ENCODE data around the gene CLIC6.

The CLIC6 gene

DNA sequence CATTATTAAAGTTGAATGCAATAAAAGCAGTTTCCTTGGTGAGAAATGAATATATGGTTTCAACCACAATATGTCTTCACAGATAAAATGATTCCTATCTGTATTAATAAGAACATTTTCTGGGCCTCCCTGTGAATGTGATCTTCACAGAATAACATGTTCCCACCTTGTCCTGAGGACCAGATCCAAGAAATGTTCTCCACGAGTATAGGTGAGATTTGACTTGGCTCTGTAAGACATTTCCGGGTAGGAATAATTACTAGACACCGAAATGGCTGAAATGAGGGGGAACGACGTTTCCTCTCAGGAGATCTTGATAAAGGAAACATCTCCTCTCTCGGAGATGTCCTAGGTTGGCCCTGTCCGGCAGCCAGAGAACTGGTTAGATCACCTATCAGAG is 61.4 kb downstream of the CLIC6 start:
- DNase-seq, result no peak

DNA sequence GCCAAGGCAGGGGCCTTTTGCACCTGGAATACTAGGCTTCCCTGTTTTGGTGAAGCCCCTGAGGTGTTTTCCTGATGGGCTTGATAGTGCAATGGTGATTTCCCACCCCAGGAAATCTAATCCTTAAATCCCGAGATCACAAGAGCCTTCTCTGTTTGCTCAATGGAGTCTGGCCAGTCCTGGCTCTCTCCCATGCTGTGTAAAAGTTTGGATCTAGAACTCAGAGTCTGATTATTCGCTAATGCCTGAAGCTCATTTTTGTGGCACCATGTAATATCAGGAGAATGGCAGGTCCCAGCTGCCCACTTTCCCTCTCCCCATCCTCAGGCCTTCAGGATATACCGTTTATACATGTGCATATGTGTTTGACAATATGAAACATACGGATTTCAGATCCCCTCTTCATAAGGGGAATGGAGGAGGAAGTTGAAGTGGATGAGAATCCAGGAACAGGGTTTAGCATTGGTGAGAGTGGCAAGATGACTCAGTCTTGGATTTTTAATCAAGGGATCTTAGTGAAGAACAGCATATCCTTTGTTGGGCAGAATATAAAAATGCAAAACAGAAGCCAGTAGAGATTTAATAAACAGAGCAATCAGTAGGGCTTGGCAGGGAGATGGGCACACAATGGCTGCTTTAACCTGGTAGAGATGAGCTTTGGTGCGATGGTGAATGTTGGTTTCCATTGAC is 62.1 kb downstream of the CLIC6 start:
- DNase-seq, result no peak

DNA sequence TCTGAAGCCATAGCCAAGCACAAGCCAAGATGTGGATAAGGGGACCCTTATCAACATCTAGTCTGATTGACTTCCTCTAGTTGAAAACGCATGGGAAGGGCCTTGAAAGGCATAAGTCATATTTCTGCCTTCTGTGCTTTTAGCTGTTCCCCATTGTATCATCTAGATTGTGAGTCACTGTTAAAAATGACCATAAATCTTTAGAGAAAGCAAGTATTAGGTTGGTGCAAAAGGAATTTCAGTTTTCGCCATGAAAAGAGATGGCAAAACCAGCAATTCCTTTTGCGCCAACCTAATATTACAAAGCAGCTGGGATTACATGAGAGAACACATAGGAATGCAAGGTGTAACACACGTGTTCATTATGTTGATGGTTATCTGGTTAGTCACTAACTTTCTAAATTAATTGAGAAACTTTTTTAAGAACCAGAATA is 63.6 kb downstream of the CLIC6 start:
- DNase-seq, result no peak

DNA sequence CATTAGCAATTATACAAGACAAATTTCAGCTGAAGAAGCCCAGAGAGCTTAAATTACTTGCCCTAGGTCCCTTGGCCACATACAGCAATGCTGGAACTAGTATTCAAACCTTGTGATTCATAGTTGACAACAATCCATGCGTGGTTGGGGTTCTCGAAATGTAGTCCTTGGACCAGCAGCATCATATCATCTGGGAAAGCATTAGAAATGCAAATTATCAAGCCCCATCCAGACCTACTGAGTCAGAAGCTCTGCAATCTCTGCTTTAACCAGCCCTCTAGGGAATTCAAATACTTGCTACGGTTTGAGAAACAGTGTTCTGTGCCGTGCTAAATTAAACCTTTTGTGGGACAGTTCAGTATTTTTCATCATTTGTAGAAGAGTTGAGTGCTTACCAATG is 65.1 kb downstream of the CLIC6 start:
- DNase-seq, result no peak

DNA sequence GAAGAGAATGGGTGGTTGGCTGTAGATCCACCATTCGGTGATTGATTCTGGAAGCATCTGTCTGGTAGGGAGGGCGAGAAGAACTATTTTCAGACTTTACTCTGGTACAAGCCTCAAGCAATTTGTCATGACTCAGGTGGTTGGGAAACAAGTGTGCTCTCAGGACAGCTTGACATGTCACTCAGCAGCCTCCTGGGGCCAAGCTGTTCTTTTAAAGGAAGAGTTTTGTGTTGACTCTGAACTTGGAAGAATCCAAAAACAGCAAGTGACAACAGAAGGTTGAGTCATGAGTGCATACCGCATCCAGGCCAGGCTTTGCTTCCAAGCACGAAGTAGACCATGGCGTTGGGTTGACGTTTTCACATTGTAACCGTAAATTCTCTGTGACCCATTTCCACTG is 65.9 kb downstream of the CLIC6 start:
- DNase-seq, result no peak

DNA sequence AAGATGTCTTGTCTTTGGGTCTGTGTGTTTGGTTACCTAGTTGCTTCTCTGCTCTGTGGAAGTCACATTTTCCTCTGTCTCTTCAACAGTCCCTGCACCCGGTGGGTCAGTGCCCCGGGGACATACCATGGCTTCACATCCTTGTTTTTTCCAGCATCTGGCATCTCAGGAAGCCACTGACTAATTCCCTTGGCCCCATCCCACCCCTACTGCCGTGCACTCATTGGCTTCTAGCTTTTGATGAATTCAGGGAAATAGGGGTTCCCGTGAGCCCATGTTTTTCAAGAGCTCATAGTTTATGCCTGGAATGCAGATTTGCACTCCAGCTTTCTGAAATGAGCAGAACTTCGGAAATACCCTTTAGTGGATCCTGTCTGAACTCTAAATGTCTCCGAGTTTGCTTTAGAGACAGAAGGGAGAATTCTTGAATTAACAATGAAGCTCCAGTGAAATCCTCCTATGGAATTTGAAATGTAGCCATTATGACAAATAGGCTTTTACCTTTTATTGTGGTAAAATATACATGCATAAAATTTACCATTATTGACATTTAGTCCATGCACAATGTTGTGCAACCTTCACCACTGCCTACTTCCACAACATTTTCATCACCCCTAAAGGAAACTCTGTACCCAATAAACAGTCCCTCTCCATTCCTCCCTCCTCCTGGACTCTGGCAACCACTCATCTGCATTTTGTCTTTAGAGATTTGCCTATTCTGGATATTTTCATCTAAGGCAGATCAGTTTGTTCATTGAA is 67.5 kb downstream of the CLIC6 start:
- DNase-seq, result no peak

DNA sequence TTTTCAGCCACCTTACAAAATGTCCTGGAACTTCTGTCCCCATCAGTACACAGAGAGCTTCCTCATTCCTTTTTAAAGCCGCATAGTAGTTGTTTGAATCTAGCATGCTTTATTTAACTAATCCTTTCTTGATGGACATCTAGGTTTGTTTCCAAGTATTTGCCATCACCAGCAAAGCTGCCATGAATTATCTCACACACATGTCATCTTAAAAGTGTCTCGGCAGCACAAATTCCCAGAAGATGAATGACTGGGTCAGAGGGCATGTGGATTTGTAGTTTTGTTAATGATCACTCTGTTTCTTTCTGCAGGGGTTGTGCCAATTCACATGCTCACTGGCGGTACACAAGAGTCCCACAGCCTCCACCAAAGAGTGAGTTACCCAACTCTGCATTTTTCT is 68.3 kb downstream of the CLIC6 start:
- no peak for DNase-seq

DNA sequence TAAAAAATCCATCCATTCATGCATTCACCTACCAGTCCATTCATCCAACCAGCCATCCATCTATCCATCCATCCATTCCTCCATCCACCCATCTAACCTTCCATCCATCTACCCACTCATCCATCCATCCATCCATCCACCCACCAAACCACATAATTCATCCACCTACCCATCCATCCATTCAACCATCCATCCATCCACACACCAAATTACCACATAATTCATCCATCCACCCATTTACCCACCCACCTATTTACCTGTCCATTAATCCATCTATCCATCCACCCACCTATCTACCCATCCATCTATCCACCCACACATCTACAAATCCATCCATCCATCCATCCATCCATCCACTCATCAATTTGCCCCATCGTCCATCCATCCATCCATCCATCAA is 71.4 kb downstream of the CLIC6 start:
- DNase-seq, result no peak

DNA sequence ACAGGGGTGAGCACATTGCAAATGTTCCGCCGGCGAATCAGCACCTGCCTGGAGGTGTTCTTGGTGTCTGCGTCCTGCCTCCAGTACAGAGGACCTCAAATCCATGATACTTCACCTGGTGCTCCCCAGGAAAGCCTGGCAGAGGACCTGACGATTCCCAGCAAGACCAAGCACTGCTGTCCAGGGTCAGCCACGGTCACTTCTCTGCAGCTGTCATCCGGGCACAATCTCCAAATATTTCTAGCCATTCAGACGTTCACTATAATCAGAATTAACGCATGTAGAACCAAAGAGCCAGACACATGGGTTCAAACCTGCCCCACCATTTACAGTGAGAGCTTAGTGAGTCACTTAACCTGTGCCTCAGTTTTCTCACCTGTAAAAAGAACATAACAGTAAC is 74.5 kb downstream of the CLIC6 start:
- no peak for DNase-seq

DNA sequence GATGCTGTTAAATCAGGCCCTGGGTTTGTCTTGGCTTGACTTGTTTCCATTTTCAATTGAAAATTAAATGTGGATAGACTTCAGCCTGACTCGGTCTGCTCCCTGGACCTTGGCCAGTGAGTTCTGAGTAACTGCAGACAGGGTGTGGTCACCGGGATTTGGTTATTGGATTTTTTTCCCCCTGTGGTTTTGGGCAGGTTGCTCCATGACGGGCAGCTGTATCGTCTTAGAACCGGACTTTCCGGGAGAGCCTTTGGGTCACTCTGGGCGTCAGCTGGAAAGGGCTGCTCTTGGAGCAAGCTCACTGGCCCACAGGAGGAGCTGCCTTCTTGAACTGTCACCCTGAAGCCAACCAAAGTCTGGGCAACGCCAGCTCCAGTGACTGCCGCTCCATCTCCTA is 75.0 kb downstream of the CLIC6 start:
- no peak for DNase-seq

DNA sequence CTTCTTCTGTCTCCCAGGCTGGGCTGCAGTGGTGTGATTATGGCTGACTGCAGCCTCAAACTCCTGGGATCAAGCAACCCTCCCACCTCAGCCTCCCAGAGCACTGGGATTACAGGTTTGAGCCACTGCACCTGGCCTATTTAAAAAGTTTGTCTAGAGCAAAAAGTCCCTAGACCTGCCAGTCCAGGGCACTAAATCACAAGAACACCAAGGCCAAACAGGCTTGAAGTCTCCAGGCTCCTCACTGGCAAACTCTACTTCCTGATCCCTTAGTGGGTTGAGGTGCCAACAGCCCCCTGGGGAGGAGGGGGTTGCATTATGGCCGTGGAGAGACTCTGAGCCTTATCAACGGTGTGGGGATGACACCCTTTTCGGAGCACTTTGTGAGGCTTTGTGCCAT is 76.0 kb downstream of the CLIC6 start:
- DNase-seq, result no peak

DNA sequence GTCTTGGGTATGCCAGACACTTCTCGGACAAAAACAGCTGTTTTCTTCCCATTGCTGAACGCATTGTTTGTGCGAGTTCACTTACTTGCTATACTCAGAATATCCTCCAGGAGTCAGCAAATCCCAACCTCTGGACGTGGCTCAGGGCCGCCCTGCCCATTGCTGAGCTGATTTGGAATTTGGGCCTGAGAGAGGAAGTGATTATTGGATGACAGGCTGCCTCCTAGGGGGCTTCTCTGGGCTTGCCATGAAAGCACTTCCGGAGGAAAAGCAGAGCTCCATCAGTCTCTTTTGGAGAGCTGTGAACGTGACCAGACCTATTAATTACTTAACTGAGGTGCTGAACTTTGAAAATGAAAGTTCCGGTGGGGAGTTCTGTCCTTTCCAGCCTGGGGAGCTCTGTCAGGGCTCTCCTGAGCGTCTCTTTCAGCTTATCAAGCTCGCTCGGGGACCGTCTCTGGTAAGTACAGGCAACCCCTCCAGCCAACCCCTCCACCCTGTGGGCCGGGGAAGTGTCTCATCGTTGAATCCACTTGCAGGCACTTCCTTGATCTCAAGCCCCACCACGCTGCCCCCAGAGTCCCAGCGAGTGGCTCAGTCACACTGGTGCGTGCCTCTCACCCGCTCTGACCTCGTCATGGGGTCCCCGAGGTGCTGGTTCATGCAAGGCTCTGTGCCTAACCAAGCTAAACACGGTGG is 76.9 kb downstream of the CLIC6 start:
- peak; percentile 16 for DNase-seq

DNA sequence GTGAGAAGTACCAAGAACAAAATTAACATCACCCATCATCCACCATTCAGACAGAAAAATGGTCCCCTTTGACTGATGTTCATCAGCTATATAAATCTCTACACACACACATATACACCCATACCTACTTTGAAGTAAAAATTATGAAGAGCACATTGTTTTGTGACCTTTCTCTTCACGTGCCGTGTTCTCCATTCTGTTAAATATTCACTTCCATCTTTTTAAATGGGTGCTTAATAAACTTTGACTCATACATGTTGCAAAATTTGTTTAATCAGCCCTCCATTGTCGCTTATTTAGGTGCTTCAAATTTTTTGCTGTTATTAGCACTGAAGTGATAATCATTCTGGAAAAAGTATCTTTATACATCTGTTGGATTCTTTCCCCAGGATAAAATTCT is 80.1 kb downstream of the CLIC6 start:
- DNase-seq, result no peak

DNA sequence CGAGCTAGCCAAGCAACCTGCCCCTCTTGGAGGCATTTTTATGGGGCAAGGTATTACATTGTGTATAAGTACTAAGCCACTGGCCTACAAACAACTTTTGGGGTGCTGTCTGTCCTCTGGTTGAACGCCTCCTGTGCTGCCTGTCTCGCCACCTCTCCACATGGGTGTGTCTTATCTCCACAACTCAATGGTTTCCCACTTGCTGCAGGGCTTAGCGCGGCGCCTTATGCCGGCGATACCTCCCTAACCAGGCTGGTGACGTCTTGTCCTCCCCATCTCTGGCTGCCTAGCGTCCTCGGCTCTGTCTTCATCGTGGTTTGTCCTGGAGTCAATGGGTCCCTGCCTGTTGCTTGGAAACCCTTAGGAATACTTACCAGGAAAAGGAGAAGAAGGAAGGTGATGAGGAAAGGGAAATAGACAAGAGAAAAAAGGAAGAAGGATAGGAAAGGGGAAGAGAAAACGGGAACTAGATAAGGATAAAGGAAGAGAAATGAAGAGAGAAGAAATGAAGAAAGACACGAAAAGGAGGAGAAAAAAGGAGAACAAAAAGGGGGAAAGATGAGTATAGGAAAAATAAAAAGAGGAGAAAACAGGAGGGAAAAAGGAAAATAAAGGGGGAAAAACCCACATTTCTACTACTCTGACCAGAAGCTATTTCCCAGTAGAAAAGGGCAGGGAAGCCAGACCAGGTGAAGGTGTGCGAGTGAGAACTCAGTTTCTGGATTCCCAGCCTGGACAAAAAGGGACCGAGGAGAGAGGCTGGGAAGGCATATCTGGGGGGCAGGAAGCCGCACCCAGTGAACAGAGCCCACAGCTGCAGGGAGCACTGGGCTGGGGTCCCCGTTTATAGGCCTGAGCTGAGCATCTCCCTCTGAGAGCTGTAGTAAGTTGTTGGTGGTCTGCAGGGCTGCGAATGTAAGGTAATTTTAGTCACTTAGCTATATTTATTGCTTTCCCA is 86.2 kb downstream of the CLIC6 start:
- no peak for DNase-seq

DNA sequence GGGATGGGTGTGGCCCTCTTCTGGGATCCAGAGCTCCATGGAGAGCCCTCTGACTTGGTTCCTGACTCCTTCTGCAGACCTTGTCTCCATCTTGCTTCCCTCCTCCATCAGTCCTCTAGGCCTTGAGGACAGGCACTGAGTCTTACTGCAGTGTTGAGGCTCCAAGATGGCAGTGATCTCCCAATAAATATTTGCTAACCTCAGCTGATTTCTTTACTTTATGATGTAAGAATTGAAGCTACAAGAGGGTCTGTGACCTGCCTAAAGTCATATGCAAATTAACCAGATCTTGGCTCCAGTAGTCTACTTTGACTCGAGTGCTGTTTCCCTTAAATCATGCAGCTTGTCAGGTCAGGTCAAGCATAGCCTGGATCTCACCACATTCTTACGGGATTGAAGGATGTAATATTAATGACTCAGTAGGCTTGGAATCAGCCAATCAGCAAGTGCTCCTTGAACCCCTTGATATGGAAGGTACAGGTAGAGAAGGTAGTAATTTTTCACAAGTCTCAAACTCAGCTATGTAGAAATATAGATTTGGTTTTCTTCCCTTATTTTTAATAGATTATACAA is 93.0 kb downstream of the CLIC6 start:
- no peak for DNase-seq

DNA sequence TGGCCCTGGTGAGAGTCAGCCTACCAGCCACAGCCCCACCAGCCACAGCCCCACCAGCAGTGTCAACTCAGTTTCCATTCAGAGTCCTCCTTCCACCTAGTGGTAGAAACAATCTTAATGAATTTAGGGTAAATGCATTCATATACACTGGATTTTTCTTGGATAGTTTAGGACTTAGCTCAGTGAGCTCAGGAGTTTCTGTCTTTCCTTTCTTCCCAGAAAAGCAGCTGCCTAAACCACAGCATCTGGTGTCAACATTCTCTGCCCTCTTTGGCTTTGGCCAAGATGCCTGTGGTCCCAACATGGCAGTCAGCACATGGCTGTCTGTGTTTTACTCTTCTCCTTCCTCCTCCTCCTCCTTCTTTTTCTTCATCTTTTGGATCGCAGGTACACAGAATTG is 94.0 kb downstream of the CLIC6 start:
- no peak for DNase-seq

DNA sequence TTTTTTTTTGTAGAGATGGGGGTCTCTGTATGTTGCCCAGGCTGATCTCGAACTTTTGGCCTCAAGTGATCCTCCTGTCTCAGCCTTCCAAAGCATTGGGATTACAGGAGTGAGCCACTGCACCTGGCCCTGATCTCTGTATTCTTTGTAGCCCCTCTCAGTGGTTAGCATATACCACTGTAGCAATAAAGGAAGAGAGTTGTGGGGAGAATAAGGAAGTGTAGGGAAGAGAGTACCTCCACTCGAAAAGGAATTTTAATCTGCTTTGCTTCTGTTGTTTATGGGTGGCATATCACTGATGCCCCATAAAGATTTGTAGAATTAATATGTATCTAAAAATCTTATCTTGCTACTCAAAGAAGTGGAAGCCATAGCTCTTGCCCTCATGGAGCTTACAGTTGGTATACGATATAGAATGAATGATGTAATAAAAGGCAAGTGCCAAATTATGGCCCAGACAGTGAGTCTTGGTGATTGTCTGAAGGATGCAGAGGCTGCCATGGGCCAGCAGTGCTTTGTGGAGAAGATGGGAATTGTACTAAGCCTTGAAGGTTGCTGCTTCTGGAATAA is 96.0 kb downstream of the CLIC6 start:
- DNase-seq, result no peak

DNA sequence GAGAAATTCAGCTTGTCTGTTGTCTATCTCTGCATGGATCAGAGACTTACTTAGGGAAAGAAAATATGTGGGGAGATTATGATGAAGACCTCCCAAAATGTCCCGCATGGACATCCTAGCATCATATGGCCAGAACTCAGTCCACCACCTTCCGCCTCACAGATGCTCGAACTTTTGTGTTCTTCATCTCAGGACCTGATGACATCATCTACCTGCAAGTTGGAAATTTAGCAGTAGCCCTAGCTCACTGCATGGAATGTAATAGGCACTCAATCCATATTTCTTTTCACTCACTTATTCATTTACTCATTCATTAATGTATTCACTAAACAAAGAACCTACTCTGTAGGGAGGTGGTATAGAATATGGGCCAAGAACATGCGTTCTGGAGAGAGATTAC is 96.8 kb downstream of the CLIC6 start:
- DNase-seq, result no peak

DNA sequence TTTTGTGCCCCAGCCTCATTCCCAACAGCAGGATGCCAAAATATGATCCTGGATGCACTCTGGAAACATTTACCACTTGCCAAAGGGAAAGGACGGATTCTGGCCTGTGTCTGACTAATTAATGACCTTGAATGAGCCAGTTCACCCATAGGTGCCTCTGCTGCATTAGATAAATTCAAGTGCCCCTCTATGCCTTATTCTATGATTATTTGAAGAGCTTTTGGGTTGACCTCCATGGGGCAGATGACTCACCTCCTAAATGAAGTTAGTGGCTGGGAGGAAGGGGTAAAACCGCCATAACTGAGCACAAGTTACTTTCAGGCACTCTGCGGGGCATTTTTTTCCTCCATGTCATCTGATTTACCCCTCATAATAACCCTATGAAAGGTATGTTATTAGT is 98.1 kb downstream of the CLIC6 start:
- no peak for DNase-seq

Data from NK-92 treated with Interleukin-12 subunit alpha and Interleukin-12 subunit beta, amount 100 ng/mL, for 24 hours (cell line).